ENCODE measurements around the gene MPPE1.

Gene MPPE1

GRCh38 chr18:11860594-11861450, 47.3 kb downstream of the MPPE1 start:
- Histone ChIP-seq H3K9me3 (ENCODE audit: low read length) (no peaks in the 10 kb centered on the region), H4K20me1 (ENCODE audit: insufficient read depth, low read length) (no peaks in the 10 kb centered on the region), H3K4me3 (ENCODE audit: low read depth, low read length, poor library complexity, severe bottlenecking) (no peak overlapping the region), H3K4me1 (ENCODE audit: insufficient read depth, low read length, severe bottlenecking) (no peaks in the 10 kb centered on the region), H3K27ac (ENCODE audit: low read depth, low read length, poor library complexity, severe bottlenecking) (no peak overlapping the region), H3K9ac (ENCODE audit: low read length) (no peak overlapping the region), H3K27me3 (ENCODE audit: insufficient read depth, low read length) (peaks cover 4% of the 10 kb centered on the region; the same call in 1 of the 2 replicates), H3K9me2 (ENCODE audit: low read depth, low read length) (no peaks in the 10 kb centered on the region), H2AFZ (ENCODE audit: low read length) (no peak overlapping the region), H3K36me3 (ENCODE audit: insufficient read depth, low read length) (no peaks in the 10 kb centered on the region), H3F3A (ENCODE audit: insufficient read depth, low read length) (no peaks in the 10 kb centered on the region), H3K79me2 (ENCODE audit: insufficient read depth, low read length) (no peaks in the 10 kb centered on the region), H3K4me2 (ENCODE audit: low read length) (no peak overlapping the region)
- TF ChIP-seq, protein P1, sequence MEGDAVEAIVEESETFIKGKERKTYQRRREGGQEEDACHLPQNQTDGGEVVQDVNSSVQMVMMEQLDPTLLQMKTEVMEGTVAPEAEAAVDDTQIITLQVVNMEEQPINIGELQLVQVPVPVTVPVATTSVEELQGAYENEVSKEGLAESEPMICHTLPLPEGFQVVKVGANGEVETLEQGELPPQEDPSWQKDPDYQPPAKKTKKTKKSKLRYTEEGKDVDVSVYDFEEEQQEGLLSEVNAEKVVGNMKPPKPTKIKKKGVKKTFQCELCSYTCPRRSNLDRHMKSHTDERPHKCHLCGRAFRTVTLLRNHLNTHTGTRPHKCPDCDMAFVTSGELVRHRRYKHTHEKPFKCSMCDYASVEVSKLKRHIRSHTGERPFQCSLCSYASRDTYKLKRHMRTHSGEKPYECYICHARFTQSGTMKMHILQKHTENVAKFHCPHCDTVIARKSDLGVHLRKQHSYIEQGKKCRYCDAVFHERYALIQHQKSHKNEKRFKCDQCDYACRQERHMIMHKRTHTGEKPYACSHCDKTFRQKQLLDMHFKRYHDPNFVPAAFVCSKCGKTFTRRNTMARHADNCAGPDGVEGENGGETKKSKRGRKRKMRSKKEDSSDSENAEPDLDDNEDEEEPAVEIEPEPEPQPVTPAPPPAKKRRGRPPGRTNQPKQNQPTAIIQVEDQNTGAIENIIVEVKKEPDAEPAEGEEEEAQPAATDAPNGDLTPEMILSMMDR (IDR thresholded peaks at IDR 0.05; ENCODE audit: low read length): no peak
- no peak for TF ChIP-seq EZH2 (IDR thresholded peaks at IDR 0.05; ENCODE audit: borderline replicate concordance, low read length)

DNA sequence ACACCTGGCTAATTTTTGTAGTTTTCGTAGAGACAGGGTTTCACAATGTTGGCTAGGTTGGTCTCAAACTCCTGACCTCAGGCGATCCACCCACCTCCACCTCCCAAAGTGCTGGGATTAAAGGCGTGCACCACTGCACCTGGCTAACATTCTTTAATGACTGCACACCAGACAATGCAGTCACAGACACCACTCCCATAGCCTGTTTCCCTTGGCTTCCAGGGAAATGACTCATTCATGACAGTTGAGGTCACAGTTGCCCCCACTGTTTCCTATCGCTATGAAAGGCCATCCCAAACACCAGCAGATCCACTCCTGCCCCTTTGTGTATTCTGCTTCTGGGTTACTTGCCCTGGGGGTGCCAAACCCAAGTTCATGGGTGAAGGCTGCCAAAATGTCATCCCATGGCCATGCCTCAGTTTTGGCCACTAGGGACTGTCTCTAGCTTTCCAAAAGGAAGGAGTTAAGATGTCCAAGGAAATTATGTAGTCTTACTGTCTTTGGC, 48.2 kb downstream of the MPPE1 start:
- Histone ChIP-seq H3K27ac (ENCODE audit: low read depth, low read length, poor library complexity, severe bottlenecking) (no peak overlapping the region), H3K4me3 (ENCODE audit: low read depth, low read length, poor library complexity, severe bottlenecking) (no peak overlapping the region), H3K4me1 (ENCODE audit: insufficient read depth, low read length, severe bottlenecking) (no peaks in the 10 kb centered on the region), H3K27me3 (ENCODE audit: insufficient read depth, low read length) (peaks cover 4% of the 10 kb centered on the region; the same call in 1 of the 2 replicates), H3F3A (ENCODE audit: insufficient read depth, low read length) (no peaks in the 10 kb centered on the region), H3K9me2 (ENCODE audit: low read depth, low read length) (no peaks in the 10 kb centered on the region), H3K9me3 (ENCODE audit: low read length) (no peaks in the 10 kb centered on the region), H3K79me2 (ENCODE audit: insufficient read depth, low read length) (no peaks in the 10 kb centered on the region), H3K9ac (ENCODE audit: low read length) (no peak overlapping the region), H3K36me3 (ENCODE audit: insufficient read depth, low read length) (no peaks in the 10 kb centered on the region), H2AFZ (ENCODE audit: low read length) (no peak overlapping the region), H4K20me1 (ENCODE audit: insufficient read depth, low read length) (no peaks in the 10 kb centered on the region), H3K4me2 (ENCODE audit: low read length) (no peak overlapping the region)
- TF ChIP-seq, protein P1 (IDR thresholded peaks at IDR 0.05; ENCODE audit: low read length): no peak
- no peak for TF ChIP-seq EZH2 (IDR thresholded peaks at IDR 0.05; ENCODE audit: borderline replicate concordance, low read length)

GRCh38 chr18:11859282-11859830, 48.8 kb downstream of the MPPE1 start:
- Histone ChIP-seq H3K27ac (ENCODE audit: low read depth, low read length, poor library complexity, severe bottlenecking) (no peak overlapping the region), H3K36me3 (ENCODE audit: insufficient read depth, low read length) (no peaks in the 10 kb centered on the region), H3K79me2 (ENCODE audit: insufficient read depth, low read length) (no peaks in the 10 kb centered on the region), H3K4me2 (ENCODE audit: low read length) (no peak overlapping the region), H2AFZ (ENCODE audit: low read length) (no peak overlapping the region), H3K4me3 (ENCODE audit: low read depth, low read length, poor library complexity, severe bottlenecking) (no peak overlapping the region), H3K9me2 (ENCODE audit: low read depth, low read length) (no peaks in the 10 kb centered on the region), H4K20me1 (ENCODE audit: insufficient read depth, low read length) (no peaks in the 10 kb centered on the region), H3K4me1 (ENCODE audit: insufficient read depth, low read length, severe bottlenecking) (no peaks in the 10 kb centered on the region), H3F3A (ENCODE audit: insufficient read depth, low read length) (no peaks in the 10 kb centered on the region), H3K9ac (ENCODE audit: low read length) (no peak overlapping the region), H3K27me3 (ENCODE audit: insufficient read depth, low read length) (peaks cover 4% of the 10 kb centered on the region; the same call in 1 of the 2 replicates), H3K9me3 (ENCODE audit: low read length) (no peaks in the 10 kb centered on the region)
- TF ChIP-seq EZH2 (IDR thresholded peaks at IDR 0.05; ENCODE audit: borderline replicate concordance, low read length): no peak

Measured in OCI-LY1 (cell line).